22Rv1 (cell line): ENCODE measurements around the gene CARD9.

Experiments used
- ZFX ChIP-seq: fragments of 450-650 bp; IDR thresholded peaks from 2 replicates; pipeline ENCODE4 v1.6.1; 2017; ENCODE audit warnings: antibody characterized with exemption, borderline replicate concordance
- TF ChIP-seq, protein P1 (sequence below): fragments of 450-650 bp; IDR thresholded peaks from 2 replicates; pipeline ENCODE4 v1.5.1; 2017; ENCODE audit warnings: mild to moderate bottlenecking

GRCh38 chr9:136339173-136339957 lies 34.1 kb downstream of the CARD9 start:
- TF ChIP-seq, protein P1, sequence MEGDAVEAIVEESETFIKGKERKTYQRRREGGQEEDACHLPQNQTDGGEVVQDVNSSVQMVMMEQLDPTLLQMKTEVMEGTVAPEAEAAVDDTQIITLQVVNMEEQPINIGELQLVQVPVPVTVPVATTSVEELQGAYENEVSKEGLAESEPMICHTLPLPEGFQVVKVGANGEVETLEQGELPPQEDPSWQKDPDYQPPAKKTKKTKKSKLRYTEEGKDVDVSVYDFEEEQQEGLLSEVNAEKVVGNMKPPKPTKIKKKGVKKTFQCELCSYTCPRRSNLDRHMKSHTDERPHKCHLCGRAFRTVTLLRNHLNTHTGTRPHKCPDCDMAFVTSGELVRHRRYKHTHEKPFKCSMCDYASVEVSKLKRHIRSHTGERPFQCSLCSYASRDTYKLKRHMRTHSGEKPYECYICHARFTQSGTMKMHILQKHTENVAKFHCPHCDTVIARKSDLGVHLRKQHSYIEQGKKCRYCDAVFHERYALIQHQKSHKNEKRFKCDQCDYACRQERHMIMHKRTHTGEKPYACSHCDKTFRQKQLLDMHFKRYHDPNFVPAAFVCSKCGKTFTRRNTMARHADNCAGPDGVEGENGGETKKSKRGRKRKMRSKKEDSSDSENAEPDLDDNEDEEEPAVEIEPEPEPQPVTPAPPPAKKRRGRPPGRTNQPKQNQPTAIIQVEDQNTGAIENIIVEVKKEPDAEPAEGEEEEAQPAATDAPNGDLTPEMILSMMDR: peak; percentile 98
- no peak for TF ChIP-seq ZFX
